MM.1S (cell line): Measurements from ENCODE around the gene REELD1.

Experiments
- DNase-seq: peaks from one replicate; pipeline ENCODE4 v3.0.0-alpha.2; 2015
- H2AFZ ChIP-seq: fragments of 300-600 bp; sonication (generic); 2 replicates; pipeline ENCODE4 v1.6.0; 2016; ENCODE audit warnings: antibody characterized with exemption, low read length
- H3F3A ChIP-seq: fragments of 300-600 bp; sonication (generic); 2 replicates; pipeline ENCODE4 v1.6.1; 2016; ENCODE audit warnings: mild to moderate bottlenecking, antibody characterized with exemption, low read length, moderate library complexity, mixed read lengths; ENCODE audit not compliant: insufficient read depth
- H3K27ac ChIP-seq: fragments of 300-600 bp; sonication (generic); 2 replicates; pipeline ENCODE4 v1.5.1; 2016; ENCODE audit warnings: mild to moderate bottlenecking, low read length
- H3K27me3 ChIP-seq: fragments of 300-600 bp; sonication (generic); replicated peaks from 2 replicates; pipeline ENCODE4 v1.6.0; 2016; ENCODE audit warnings: low read length; ENCODE audit not compliant: insufficient read depth
- H3K36me3 ChIP-seq: fragments of 300-600 bp; sonication (generic); replicated peaks from 2 replicates; pipeline ENCODE4 v1.6.1; 2016; ENCODE audit warnings: mild to moderate bottlenecking, low read length, mixed read lengths; ENCODE audit not compliant: insufficient read depth
- H3K4me1 ChIP-seq: fragments of 300-600 bp; sonication (generic); 2 replicates; pipeline ENCODE4 v1.6.1; 2016; ENCODE audit warnings: low read length, mixed read lengths
- H3K4me2 ChIP-seq: fragments of 300-600 bp; sonication (generic); 2 replicates; pipeline ENCODE4 v1.6.0; 2016; ENCODE audit warnings: low read depth, low read length
- H3K4me3 ChIP-seq: fragments of 300-600 bp; sonication (generic); 2 replicates; pipeline ENCODE4 v1.5.1; 2016; ENCODE audit warnings: low read length, mixed read lengths
- H3K79me2 ChIP-seq: fragments of 300-600 bp; sonication (generic); 2 replicates; pipeline ENCODE4 v1.6.1; 2016; ENCODE audit warnings: mixed run types, low read length, mixed read lengths
- H3K9ac ChIP-seq: fragments of 300-600 bp; sonication (generic); 2 replicates; pipeline ENCODE4 v1.6.1; 2016; ENCODE audit warnings: low read length, mixed read lengths
- H3K9me2 ChIP-seq: fragments of 300-600 bp; sonication (generic); replicated peaks from 2 replicates; pipeline ENCODE4 v1.6.1; 2016; ENCODE audit warnings: mild to moderate bottlenecking, low read length, mixed read lengths; ENCODE audit not compliant: insufficient read depth
- H3K9me3 ChIP-seq: fragments of 300-600 bp; sonication (generic); replicated peaks from 2 replicates; pipeline ENCODE4 v1.6.1; 2016; ENCODE audit warnings: mild to moderate bottlenecking, low read length, mixed read lengths; ENCODE audit not compliant: insufficient read depth
- H4K20me1 ChIP-seq: fragments of 300-600 bp; sonication (generic); 2 replicates; pipeline ENCODE4 v1.6.1; 2016; ENCODE audit warnings: mild to moderate bottlenecking, low read length, moderate library complexity, mixed read lengths; ENCODE audit not compliant: insufficient read depth
- EZH2 ChIP-seq: fragments of 300-600 bp; sonication (generic); optimal IDR thresholded peaks from 2 replicates; pipeline ENCODE3; 2017; ENCODE audit warnings: low read depth, mild to moderate bottlenecking, antibody characterized with exemption, low read length, mixed read lengths
- EZH2phosphoT487 ChIP-seq: fragments of 300-600 bp; sonication (generic); IDR thresholded peaks from 2 replicates; pipeline ENCODE4 v1.6.1; 2018; ENCODE audit warnings: antibody characterized with exemption, low read length
- TF ChIP-seq, protein P1 (sequence below): fragments of 300-600 bp; sonication (generic); IDR thresholded peaks from 2 replicates; pipeline ENCODE4 v1.5.1; 2016; ENCODE audit warnings: antibody characterized with exemption, low read length, mixed read lengths

REELD1 gene

DNA sequence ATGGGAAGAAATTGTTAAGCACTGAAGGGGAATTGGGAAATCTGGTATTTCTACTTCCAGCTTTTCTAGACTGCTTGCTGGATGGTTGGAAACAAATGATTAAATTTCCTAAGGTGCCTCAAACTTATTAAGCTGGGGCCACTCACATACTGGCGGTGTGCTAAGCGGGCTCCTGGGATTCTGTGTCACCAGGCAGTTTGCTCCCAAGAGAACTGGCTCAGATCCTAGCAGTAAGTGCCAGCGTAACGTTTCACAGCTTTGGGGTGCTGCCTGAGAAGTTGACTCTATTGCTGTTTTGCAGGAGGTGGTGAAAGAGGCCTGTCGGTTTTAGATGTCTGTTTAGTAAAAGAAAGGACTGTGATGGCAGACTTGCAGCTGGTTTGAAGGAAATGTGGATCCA lies 6.9 kb upstream of the REELD1 start:
- Histone ChIP-seq H4K20me1 (no peaks in the 10 kb centered on the region), H3K27me3 (no peaks in the 10 kb centered on the region), H3K36me3 (no peaks in the 10 kb centered on the region), H3K9me3 (no peaks in the 10 kb centered on the region), H3K4me1 (no peaks in the 10 kb centered on the region), H3K9me2 (no peaks in the 10 kb centered on the region), H3K27ac (no peak overlapping the region), H3K4me2 (no peak overlapping the region), H3K9ac (no peak overlapping the region), H2AFZ (no peak overlapping the region), H3K4me3 (no peak overlapping the region), H3K79me2 (no peaks in the 10 kb centered on the region), H3F3A (no peaks in the 10 kb centered on the region)
- TF ChIP-seq, protein P1, sequence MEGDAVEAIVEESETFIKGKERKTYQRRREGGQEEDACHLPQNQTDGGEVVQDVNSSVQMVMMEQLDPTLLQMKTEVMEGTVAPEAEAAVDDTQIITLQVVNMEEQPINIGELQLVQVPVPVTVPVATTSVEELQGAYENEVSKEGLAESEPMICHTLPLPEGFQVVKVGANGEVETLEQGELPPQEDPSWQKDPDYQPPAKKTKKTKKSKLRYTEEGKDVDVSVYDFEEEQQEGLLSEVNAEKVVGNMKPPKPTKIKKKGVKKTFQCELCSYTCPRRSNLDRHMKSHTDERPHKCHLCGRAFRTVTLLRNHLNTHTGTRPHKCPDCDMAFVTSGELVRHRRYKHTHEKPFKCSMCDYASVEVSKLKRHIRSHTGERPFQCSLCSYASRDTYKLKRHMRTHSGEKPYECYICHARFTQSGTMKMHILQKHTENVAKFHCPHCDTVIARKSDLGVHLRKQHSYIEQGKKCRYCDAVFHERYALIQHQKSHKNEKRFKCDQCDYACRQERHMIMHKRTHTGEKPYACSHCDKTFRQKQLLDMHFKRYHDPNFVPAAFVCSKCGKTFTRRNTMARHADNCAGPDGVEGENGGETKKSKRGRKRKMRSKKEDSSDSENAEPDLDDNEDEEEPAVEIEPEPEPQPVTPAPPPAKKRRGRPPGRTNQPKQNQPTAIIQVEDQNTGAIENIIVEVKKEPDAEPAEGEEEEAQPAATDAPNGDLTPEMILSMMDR, result no peak
- TF ChIP-seq EZH2 (no peak), EZH2phosphoT487 (no peak)
- DNase-seq, result no peak

- no peak overlapping the region for H3K27ac ChIP-seq
- H3K4me2 ChIP-seq, result no peak overlapping the region
These were observed 3.4 kb upstream of the REELD1 start for GRCh38 chr4:146210890-146211289.

GRCh38 chr4:146211440-146211839 lies 2.9 kb upstream of the REELD1 start:
- H3K9me2 ChIP-seq, result no peaks in the 10 kb centered on the region
- TF ChIP-seq EZH2phosphoT487, result no peak
- TF ChIP-seq, protein P1, result no peak
- no peak for TF ChIP-seq EZH2
- no peak for DNase-seq
- H4K20me1 ChIP-seq, result no peaks in the 10 kb centered on the region
- no peaks in the 10 kb centered on the region for H3F3A ChIP-seq
- no peaks in the 10 kb centered on the region for H3K27me3 ChIP-seq
- H3K4me2 ChIP-seq, result no peak overlapping the region
- no peaks in the 10 kb centered on the region for H3K36me3 ChIP-seq
- no peak overlapping the region for H3K4me3 ChIP-seq
- no peak overlapping the region for H2AFZ ChIP-seq
- no peaks in the 10 kb centered on the region for H3K79me2 ChIP-seq
- H3K9ac ChIP-seq, result no peak overlapping the region
- no peaks in the 10 kb centered on the region for H3K9me3 ChIP-seq
- no peaks in the 10 kb centered on the region for H3K4me1 ChIP-seq
- no peak overlapping the region for H3K27ac ChIP-seq

More at GRCh38 chr4:146210890-146211289, 3.4 kb upstream of the REELD1 start:
- TF ChIP-seq EZH2phosphoT487, result no peak
- TF ChIP-seq, protein P1, result no peak
- TF ChIP-seq EZH2, result no peak
- Histone ChIP-seq H3K9ac (no peak overlapping the region), H4K20me1 (no peaks in the 10 kb centered on the region), H3K79me2 (no peaks in the 10 kb centered on the region), H3F3A (no peaks in the 10 kb centered on the region), H3K4me3 (no peak overlapping the region), H3K27me3 (no peaks in the 10 kb centered on the region), H3K9me3 (no peaks in the 10 kb centered on the region), H3K4me1 (no peaks in the 10 kb centered on the region), H3K36me3 (no peaks in the 10 kb centered on the region), H2AFZ (no peak overlapping the region), H3K9me2 (no peaks in the 10 kb centered on the region)
- no peak for DNase-seq
